Measurements from ENCODE around the gene SLC5A2.

DNA sequence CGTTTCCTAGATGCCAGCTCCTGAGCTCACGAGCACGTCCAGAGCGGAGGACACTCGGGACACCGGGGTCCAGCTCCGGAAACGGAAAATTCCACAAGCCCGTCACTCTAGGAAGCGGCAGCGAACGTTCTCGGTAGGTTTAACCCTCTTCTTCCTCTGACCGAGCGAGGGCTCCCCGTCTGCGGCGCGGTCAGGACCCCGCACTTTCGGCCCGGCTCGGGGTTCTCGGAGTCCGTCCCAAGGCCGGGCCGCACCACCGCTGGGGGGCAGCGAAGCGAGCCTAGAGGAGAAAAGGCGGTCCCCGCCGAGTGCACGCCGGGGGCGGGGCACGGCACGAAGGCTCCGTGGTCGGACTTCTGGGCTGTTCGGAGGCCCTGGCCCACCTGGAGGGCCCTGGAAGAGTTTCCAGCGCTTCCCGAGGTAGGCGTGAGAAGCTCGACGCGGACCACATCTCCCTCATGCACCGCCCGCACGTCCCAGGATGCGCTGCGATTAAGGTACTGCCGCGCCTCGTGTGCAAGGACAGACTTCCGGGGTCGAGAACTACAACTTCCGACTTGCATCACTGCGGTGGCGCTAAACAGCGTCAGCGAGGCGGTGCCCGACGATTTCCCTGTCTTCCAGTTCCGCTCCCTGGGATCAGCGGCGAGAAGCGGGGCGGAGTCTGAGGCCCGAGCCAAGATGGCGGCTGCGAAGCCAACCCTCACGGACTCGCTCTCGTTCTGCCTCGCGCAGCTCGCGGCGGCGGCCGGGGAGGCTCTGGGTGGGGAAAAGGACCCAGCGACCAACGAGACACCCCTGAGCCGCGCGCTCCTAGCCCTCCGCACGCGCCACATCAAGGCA lies 23.9 kb upstream of the SLC5A2 start, which contains the start of gene ARMC5:
- TF ChIP-seq, protein P1, sequence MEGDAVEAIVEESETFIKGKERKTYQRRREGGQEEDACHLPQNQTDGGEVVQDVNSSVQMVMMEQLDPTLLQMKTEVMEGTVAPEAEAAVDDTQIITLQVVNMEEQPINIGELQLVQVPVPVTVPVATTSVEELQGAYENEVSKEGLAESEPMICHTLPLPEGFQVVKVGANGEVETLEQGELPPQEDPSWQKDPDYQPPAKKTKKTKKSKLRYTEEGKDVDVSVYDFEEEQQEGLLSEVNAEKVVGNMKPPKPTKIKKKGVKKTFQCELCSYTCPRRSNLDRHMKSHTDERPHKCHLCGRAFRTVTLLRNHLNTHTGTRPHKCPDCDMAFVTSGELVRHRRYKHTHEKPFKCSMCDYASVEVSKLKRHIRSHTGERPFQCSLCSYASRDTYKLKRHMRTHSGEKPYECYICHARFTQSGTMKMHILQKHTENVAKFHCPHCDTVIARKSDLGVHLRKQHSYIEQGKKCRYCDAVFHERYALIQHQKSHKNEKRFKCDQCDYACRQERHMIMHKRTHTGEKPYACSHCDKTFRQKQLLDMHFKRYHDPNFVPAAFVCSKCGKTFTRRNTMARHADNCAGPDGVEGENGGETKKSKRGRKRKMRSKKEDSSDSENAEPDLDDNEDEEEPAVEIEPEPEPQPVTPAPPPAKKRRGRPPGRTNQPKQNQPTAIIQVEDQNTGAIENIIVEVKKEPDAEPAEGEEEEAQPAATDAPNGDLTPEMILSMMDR (IDR thresholded peaks at IDR 0.05) = peak; percentile 32 to 66 (median 56)
- peak in 3 of 4 donors; percentile 34 to 84 (median 49) for TF ChIP-seq POLR2A (IDR thresholded peaks at IDR 0.05)
